IPS-18c (cell line): ENCODE data around the gene DOK1.

Experiments used
- H3K4me3 ChIP-seq: 2 replicates; pipeline ENCODE4 v1.7.0; 2013; ENCODE audit warnings: low read depth, mild to moderate bottlenecking, low read length, moderate library complexity; ENCODE audit not compliant: insufficient read depth
- H3K9me3 ChIP-seq: one replicate; pipeline ENCODE4 v1.6.1; 2013; ENCODE audit warnings: mild to moderate bottlenecking, low read length, moderate library complexity; ENCODE audit not compliant: control insufficient read depth, insufficient read depth

The DOK1 gene

GRCh38 chr2:74536166-74536950 is 18.2 kb upstream of the DOK1 start:
- H3K4me3 ChIP-seq = no peak overlapping the region
- no peaks in the 10 kb centered on the region for H3K9me3 ChIP-seq

- Histone ChIP-seq H3K4me3 (no peak overlapping the region), H3K9me3 (no peaks in the 10 kb centered on the region)
Observed at GRCh38 chr2:74537140-74537539, 17.4 kb upstream of the DOK1 start.

- no peak overlapping the region for H3K4me3 ChIP-seq
Observed at GRCh38 chr2:74538881-74539339, 15.6 kb upstream of the DOK1 start.

GRCh38 chr2:74540291-74540690 is 14.2 kb upstream of the DOK1 start:
- H3K4me3 ChIP-seq = no peak overlapping the region
- H3K9me3 ChIP-seq = no peaks in the 10 kb centered on the region

More at GRCh38 chr2:74538881-74539339, 15.6 kb upstream of the DOK1 start:
- H3K9me3 ChIP-seq = no peaks in the 10 kb centered on the region

- H3K9me3 ChIP-seq = no peaks in the 10 kb centered on the region
- H3K4me3 ChIP-seq = no peak overlapping the region
Observed at GRCh38 chr2:74542978-74543377, 11.5 kb upstream of the DOK1 start.

- H3K4me3 ChIP-seq = no peak overlapping the region
- no peaks in the 10 kb centered on the region for H3K9me3 ChIP-seq
Observed at GRCh38 chr2:74544634-74545033, 9.9 kb upstream of the DOK1 start.

GRCh38 chr2:74546004-74546403 is 8.5 kb upstream of the DOK1 start:
- no peaks in the 10 kb centered on the region for H3K9me3 ChIP-seq

GRCh38 chr2:74548285-74548899 is 6.1 kb upstream of the DOK1 start:
- peak overlapping the region; percentile 77 for H3K4me3 ChIP-seq

More at GRCh38 chr2:74546004-74546403, 8.5 kb upstream of the DOK1 start:
- no peak overlapping the region for H3K4me3 ChIP-seq

GRCh38 chr2:74548900-74549826 is 5.4 kb upstream of the DOK1 start:
- no peaks in the 10 kb centered on the region for H3K9me3 ChIP-seq
- peak overlapping the region; percentile 77 for H3K4me3 ChIP-seq

More at GRCh38 chr2:74548285-74548899, 6.1 kb upstream of the DOK1 start:
- no peaks in the 10 kb centered on the region for H3K9me3 ChIP-seq

GRCh38 chr2:74550231-74550630 is 4.3 kb upstream of the DOK1 start:
- Histone ChIP-seq H3K4me3 (no peak overlapping the region), H3K9me3 (no peaks in the 10 kb centered on the region)

- H3K4me3 ChIP-seq = no peak overlapping the region
- H3K9me3 ChIP-seq = no peaks in the 10 kb centered on the region
Observed at GRCh38 chr2:74551530-74551929, 3.0 kb upstream of the DOK1 start.

- Histone ChIP-seq H3K9me3 (no peaks in the 10 kb centered on the region), H3K4me3 (no peak overlapping the region)
Observed at GRCh38 chr2:74551942-74552913, 2.3 kb upstream of the DOK1 start.

GRCh38 chr2:74552914-74553811 is 1.4 kb upstream of the DOK1 start:
- Histone ChIP-seq H3K9me3 (no peaks in the 10 kb centered on the region), H3K4me3 (peak overlapping the region; percentile 96)

- Histone ChIP-seq H3K4me3 (peak overlapping the region; percentile 96), H3K9me3 (no peaks in the 10 kb centered on the region)
Observed at GRCh38 chr2:74554820-74555531, 456 bp downstream of the DOK1 start.

- Histone ChIP-seq H3K9me3 (no peaks in the 10 kb centered on the region), H3K4me3 (peak overlapping the region; percentile 96)
Observed at GRCh38 chr2:74555610-74556103, 1.1 kb downstream of the DOK1 start.
